Hepatocyte (in vitro differentiated cells): ENCODE results near the gene ARAP1.

Experiments used
- CTCF ChIP-seq: fragments of 200-600 bp; sonication (generic); IDR thresholded peaks from 2 replicates; pipeline ENCODE4 v1.5.1; 2016; ENCODE audit warnings: antibody characterized with exemption, mild to moderate bottlenecking; ENCODE audit not compliant: poor library complexity
- EZH2 ChIP-seq: fragments of 200-600 bp; sonication (generic); IDR thresholded peaks from 2 replicates; pipeline ENCODE4 v1.6.1; 2016; ENCODE audit warnings: antibody characterized with exemption, mild to moderate bottlenecking, borderline replicate concordance

- TF ChIP-seq CTCF (no peak), EZH2 (no peak)
Measured at GRCh38 chr11:72741849-72742512, 10.2 kb downstream of the ARAP1 start.
